ENCODE results near the gene HEBP1. TPM values are rescaled to one million over a fixed set of nuclear protein-coding genes. Genes with fewer than 3 reads are reported as not detected.
A peak's percentile ranks its signal among the peaks of the same experiment; 100 is the strongest.
"Not testable (repeated sequence)": the region's sequence is repeated elsewhere in the genome, so short reads cannot be mapped to it uniquely, and the experiment has no call there.

The HEBP1 gene
- total RNA-seq (2014; rRNA removed; shearing (Covaris generic)): 4.1 and 8.9 TPM in 2 replicates

- peak; percentile 80 for DNase-seq (ENCODE audit: low read depth)
Observed at GRCh38 chr12:12999959-13000615, at the start of gene HEBP1. TSS of gene HEBP1 (minus strand) at chr12:13000265. CDS start at chr12:13000114, 151 bp downstream.

GRCh38 chr12:13049816-13050215 lies 49.8 kb upstream of the HEBP1 start:
- DNase-seq (ENCODE audit: low read depth): no peak

DNA sequence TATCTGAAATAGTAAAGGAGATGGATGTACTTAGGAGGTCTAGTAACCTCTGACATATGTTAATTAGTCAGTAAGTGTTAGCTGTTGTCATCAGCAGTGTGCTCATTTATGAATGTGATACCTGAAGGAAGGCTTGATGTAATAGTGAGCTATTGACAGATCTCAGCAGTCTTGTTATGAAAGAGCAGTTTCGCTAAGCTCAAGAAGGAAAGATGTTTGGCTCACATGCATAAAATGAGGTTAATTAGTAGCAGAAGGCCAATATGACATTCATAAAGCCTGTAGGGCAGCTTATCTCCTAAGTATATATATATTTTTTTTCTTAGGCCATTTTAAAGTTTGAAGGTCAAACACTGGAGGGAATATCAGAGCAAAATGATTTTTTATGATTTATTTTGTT lies 46.9 kb upstream of the HEBP1 start:
- DNase-seq (ENCODE audit: low read depth): no peak

DNA sequence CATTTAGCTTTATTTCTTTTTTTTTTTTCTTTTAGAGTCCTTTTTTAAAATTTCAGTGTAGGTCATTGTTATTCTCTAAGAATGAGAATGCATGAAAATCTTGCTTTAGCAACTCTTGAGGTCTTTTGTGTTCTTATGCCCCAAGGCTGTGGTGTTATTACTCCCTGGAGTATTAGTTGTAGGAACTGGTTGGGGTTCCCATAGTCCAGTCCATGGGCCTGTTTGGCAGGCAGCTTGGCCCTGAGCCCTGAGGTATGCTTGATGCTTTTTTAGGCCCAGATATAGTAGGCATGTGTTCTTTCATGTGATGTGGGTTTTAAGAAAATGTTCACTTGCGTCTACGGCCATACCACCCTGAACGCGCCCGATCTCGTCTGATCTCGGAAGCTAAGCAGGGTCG lies 45.8 kb upstream of the HEBP1 start:
- DNase-seq (ENCODE audit: low read depth): no peak

- DNase-seq (ENCODE audit: low read depth): no peak
Observed at GRCh38 chr12:13044906-13045299, 44.8 kb upstream of the HEBP1 start.

DNA sequence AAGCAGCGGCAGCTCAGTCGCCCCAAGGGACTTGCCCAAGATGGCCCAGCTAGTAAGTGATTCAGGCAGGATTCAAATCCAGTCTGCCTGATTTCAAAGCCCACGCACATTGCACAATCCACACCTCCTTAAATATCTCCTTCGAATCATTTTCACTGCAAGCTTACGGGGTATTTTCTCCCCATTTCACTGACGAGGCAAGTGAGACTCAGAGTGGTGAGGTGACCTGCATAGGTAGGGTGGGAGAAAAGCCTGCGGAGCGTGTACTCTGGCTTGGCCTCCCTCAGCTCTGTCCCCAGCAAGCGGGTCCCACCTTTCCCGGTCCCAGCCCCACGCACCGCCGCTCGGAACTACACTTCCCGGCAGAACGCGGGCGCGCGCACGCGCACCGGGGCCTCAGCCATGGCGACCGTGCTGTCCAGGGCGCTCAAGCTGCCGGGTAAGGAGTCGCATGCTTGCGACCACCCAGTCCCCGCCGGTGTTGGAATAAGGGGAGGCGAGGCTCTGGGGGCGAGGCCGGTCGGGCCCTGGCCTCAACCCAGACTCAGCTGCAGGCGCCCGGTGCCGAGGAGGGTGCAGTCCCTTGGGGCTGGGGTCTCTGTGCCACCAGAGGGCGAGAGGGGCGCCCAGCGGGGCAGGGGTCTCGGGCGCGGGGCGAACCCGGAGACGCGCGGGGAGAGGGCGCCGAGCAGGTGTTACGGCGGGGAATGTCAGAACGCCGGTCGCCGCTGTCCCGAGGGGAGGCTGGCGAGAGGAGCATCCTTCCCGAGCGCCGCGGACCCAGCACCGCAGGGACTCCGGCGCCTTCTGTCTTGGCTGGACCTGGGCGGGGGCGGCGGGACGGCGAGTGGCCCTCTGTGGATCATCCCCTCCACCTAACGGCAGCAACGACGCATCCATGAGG lies 44.2 kb upstream of the HEBP1 start, which contains the start of gene FAM234B:
FAM234B (plus strand) TSS at position 380 of the 904 bp plus-strand sequence; CDS start at position 403, 23 bp downstream.
- DNase-seq (ENCODE audit: low read depth): peak; percentile 51

DNA sequence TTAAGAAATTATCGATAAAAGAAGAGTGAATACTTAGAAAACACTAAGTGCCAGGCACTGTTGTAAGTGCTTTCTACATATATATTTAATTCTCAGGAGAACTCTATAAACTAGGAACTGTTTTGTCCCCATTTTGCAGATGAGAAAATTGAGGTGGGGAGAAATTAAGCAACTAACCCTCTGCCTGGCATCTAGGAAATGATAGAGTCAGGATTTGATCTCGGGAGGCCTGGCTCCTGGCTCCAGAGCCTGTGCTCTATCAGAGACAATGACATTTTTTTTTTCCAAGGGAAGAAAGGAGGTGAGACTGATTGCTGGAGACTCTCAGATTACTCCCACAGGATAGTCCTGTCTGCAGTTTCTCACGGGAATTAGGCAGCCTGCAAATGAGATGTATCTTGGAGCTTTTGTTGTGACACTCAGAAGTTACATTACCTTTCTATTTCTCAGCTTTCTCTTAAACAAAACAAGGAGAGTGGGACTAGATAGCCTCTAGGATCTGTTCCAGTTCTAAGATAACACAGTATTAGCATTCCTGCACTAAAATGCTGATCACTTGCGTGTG lies 42.7 kb upstream of the HEBP1 start:
- no peak for DNase-seq (ENCODE audit: low read depth)

DNA sequence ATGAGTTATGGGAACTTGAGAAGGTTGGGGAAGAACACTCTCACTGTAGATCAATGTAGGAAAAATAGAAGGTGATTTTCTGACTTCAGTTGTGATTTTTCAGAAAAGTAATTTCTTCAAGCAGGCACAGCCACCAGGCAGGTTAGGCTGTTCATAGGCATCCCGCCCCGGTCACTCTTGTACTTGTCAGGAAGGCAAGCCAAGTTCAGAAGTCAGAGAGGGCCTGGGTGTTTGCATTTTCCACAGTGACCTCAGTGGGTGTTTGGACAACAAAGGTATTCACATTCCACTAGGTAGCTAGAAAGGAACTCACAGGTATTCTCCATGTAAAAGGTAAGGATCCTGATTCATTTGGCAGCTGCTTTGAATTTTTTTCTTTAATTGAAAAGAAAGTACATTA lies 41.2 kb upstream of the HEBP1 start:
- DNase-seq (ENCODE audit: low read depth): no peak

GRCh38 chr12:13039328-13039956 lies 39.4 kb upstream of the HEBP1 start:
- no peak for DNase-seq (ENCODE audit: low read depth)

DNA sequence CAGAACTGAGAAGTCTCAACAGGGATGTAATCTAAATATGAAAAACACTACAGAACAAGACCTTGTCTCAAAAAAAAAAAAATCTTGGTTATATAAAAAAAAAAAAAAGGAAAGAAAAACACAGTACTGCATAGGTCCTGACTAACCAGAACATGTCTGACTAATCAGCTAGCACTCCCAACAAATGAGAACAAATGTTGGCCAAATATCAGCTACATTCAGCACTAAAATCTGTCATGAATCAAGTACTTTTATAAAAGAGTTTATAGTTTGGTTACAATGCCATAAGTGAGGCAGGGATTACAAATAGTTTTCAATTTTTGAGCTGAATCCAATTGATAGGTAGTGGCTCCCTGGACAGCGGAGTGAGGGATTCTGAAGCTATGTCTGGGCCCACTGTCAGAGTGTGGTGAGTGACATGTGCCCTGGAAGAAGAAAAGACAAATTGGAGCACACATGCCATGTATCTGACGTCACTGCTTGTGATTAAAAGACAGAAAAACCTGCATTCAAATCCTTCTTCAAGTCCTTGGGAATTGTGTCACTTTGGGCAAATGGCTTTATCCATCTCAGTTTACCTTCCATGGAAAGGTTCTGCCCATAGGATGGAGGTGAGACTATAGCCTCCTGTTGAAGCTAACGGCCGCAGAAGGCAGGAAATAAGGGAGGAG lies 38.6 kb upstream of the HEBP1 start:
- no peak for DNase-seq (ENCODE audit: low read depth)

- DNase-seq (ENCODE audit: low read depth): no peak
Observed at GRCh38 chr12:13036881-13037280, 36.8 kb upstream of the HEBP1 start.

- not testable (repeated sequence) for DNase-seq (ENCODE audit: low read depth)
Observed at GRCh38 chr12:13035335-13035734, 35.3 kb upstream of the HEBP1 start.

GRCh38 chr12:13033476-13033875 lies 33.4 kb upstream of the HEBP1 start:
- DNase-seq (ENCODE audit: low read depth): no peak

DNA sequence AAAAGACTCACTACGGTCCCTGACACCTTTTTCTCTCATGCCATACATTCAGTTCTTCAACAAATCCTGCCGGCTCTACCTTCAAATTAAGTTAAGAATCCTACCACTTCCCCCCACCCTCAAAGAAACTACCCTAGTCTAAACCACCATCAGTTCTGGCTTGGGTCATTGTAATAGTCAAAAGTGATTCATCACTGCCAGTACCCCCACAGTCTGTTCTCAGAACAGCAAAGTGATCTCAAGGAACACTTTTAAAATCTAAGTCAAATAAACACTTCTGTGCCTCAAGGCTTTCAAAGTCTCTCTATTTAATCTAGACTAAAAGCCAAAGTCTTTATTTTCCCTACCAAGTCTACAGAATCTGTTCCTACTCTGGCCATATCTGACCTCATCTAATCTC lies 32.1 kb upstream of the HEBP1 start:
- no peak for DNase-seq (ENCODE audit: low read depth)

- DNase-seq (ENCODE audit: low read depth): no peak
Observed at GRCh38 chr12:13030541-13031291, 30.7 kb upstream of the HEBP1 start.

- no peak for DNase-seq (ENCODE audit: low read depth)
Observed at GRCh38 chr12:13028825-13029570, 28.9 kb upstream of the HEBP1 start.

DNA sequence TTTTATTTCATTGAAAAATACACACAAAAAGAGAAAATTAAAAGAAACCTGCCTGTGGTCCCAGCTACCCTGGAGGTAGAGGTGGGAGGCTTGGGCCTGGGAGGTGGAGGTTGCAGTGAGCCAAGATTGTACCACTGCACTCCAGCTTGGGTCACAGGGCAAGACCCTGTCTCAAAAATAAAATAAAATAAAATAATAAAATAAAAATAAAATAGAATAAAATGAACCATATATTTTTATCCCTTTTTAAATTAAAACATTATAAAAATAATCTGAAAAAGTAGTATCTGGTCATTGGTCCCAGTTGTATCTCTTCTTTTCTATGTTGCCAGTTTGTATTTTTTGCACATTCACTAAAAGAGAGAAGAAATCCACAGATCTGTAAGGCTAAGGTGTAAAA lies 27.4 kb upstream of the HEBP1 start:
- no peak for DNase-seq (ENCODE audit: low read depth)

- DNase-seq (ENCODE audit: low read depth): no peak
Observed at GRCh38 chr12:13027032-13027431, 27.0 kb upstream of the HEBP1 start.

GRCh38 chr12:13026286-13026685 lies 26.2 kb upstream of the HEBP1 start:
- no peak for DNase-seq (ENCODE audit: low read depth)

DNA sequence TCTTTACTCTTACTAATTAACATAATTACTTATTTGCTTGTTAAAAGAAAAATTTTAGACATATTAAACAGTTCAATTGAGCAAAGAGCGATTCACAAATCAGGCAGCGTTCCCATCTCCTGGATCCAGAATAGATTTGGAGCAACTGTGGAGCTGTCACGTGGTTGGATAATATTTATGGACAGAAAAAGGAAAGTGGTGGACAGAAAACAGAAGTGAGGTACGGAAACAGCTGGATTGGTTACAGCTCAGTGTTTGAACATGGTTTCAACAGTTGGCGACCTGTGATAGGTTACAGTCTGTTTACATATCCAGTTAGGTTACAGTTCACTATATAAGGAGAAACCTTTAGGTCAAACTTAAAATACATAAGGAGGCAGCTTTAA lies 24.5 kb upstream of the HEBP1 start:
- no peak for DNase-seq (ENCODE audit: low read depth)
